BLaER1 (cell line): Measurements from ENCODE around the gene MRGPRX4.

Experiments used
- H3K27ac ChIP-seq: shearing (Covaris generic); formaldehyde crosslinking; 2 replicates; pipeline ENCODE4 v1.8.1; 2022
- H3K27me3 ChIP-seq: shearing (Covaris generic); formaldehyde crosslinking; 2 replicates; pipeline ENCODE4 v1.8.1; 2022
- H3K36me3 ChIP-seq: shearing (Covaris generic); formaldehyde crosslinking; 2 replicates; pipeline ENCODE4 v1.8.1; 2022
- H3K4me1 ChIP-seq: shearing (Covaris generic); formaldehyde crosslinking; 2 replicates; pipeline ENCODE4 v1.8.1; 2022
- H3K4me2 ChIP-seq: shearing (Covaris generic); formaldehyde crosslinking; 2 replicates; pipeline ENCODE4 v1.8.1; 2022
- H3K4me3 ChIP-seq: shearing (Covaris generic); formaldehyde crosslinking; 2 replicates; pipeline ENCODE4 v1.8.1; 2022
- H3K9ac ChIP-seq: shearing (Covaris generic); formaldehyde crosslinking; 2 replicates; pipeline ENCODE4 v1.8.1; 2022
- H3K9me3 ChIP-seq: shearing (Covaris generic); formaldehyde crosslinking; 2 replicates; pipeline ENCODE4 v1.8.1; 2022
- H4K20me1 ChIP-seq: shearing (Covaris generic); formaldehyde crosslinking; 2 replicates; pipeline ENCODE4 v1.8.1; 2022
- Cebpa-rat ChIP-seq: shearing (Covaris generic); IDR thresholded peaks from 2 replicates; pipeline ENCODE4 v1.8.1; 2022

The MRGPRX4 gene

DNA sequence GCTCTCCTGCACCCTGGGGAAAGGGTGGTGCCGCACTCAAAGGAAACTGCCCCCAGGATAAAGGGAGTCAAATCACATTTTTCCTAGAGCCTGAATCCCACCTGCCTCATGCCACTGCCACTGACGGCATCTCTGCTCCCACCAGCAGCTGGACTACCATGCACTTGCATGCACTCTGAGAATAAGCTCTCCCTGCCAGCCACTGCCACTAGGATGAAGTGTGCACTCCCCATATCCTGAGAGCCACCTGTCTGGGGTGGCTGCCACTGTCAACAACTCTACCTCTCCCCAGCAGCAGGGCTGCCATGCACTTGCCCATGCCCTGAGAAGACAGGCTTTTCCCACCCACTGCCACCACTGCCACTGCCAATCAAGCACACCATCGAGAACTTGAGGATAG lies 31.6 kb downstream of the MRGPRX4 start:
- no peaks in the 10 kb centered on the region for H3K9me3 ChIP-seq
- H3K4me2 ChIP-seq = no peak overlapping the region
- TF ChIP-seq Cebpa-rat = no peak
- no peaks in the 10 kb centered on the region for H4K20me1 ChIP-seq
- no peaks in the 10 kb centered on the region for H3K36me3 ChIP-seq
- H3K4me3 ChIP-seq = no peak overlapping the region
- H3K4me1 ChIP-seq = no peaks in the 10 kb centered on the region
- no peak overlapping the region for H3K9ac ChIP-seq
- no peaks in the 10 kb centered on the region for H3K27me3 ChIP-seq
- H3K27ac ChIP-seq = no peak overlapping the region

GRCh38 chr11:18204771-18205170 lies 32.1 kb downstream of the MRGPRX4 start:
- Histone ChIP-seq H3K4me3 (no peak overlapping the region), H3K9ac (no peak overlapping the region), H3K36me3 (no peaks in the 10 kb centered on the region), H3K27me3 (no peaks in the 10 kb centered on the region), H4K20me1 (no peaks in the 10 kb centered on the region), H3K9me3 (no peaks in the 10 kb centered on the region), H3K4me1 (no peaks in the 10 kb centered on the region), H3K27ac (no peak overlapping the region), H3K4me2 (no peak overlapping the region)
- TF ChIP-seq Cebpa-rat = no peak

DNA sequence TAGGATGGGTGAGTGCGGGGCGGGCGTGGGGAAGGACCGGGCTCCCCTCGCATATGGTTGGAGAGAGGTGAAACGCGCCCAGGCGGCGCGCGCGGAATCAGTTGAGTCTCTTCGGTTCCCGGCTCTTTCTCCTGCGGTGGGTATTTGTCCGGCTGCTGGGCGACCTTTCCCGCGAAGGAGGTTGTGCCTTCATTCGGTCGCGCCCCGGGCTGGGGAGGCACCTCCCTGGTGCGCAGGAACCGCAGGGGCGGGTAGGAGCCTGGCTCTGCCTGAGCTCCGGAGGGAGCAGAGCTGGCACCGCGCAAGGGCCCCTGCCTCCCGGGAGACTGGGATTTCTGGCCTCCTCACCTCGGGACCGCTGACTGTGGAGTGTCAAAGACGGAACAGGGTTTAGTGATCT lies 36.4 kb downstream of the MRGPRX4 start:
- Histone ChIP-seq H3K27ac (no peak overlapping the region), H3K9me3 (no peaks in the 10 kb centered on the region), H3K36me3 (no peaks in the 10 kb centered on the region), H4K20me1 (no peaks in the 10 kb centered on the region), H3K9ac (no peak overlapping the region), H3K4me2 (no peak overlapping the region), H3K27me3 (no peaks in the 10 kb centered on the region), H3K4me3 (no peak overlapping the region), H3K4me1 (no peaks in the 10 kb centered on the region)
- no peak for TF ChIP-seq Cebpa-rat

DNA sequence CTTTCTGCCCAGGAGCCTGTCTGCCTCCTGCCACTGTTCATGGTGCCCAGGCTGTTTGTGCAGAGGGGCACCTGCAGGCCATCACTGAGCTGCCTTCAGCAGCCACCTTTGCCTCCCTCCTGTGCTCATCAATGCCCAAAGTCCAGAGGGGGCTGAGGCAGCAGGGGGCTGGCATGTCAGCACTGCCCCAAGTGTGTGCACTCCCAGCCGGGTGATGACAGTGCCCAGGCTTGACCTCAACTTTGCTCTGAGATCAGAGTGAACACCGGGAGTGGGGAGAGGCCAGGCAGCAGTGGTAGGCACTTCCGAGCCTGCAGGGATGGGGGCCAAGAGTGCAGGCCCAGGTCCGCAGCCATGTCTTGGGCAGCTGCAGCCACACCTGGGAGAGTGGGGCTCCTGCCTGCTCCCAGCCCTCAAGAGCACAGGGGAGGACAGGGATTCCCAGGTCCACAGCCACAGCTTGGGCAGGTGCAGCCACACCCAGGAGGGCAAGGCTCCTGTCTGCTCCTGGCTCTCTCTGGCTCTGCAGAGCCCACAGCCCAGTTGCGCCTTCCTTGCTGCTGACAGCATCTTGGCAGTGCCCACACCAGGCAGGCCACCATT lies 48.7 kb downstream of the MRGPRX4 start:
- peaks cover 17% of the 10 kb centered on the region for H3K9me3 ChIP-seq
- H4K20me1 ChIP-seq = no peaks in the 10 kb centered on the region
- H3K36me3 ChIP-seq = no peaks in the 10 kb centered on the region
- H3K27ac ChIP-seq = no peak overlapping the region
- no peaks in the 10 kb centered on the region for H3K4me1 ChIP-seq
- no peak for TF ChIP-seq Cebpa-rat
- no peak overlapping the region for H3K4me2 ChIP-seq
- no peak overlapping the region for H3K4me3 ChIP-seq
- H3K9ac ChIP-seq = no peak overlapping the region
- H3K27me3 ChIP-seq = no peaks in the 10 kb centered on the region

DNA sequence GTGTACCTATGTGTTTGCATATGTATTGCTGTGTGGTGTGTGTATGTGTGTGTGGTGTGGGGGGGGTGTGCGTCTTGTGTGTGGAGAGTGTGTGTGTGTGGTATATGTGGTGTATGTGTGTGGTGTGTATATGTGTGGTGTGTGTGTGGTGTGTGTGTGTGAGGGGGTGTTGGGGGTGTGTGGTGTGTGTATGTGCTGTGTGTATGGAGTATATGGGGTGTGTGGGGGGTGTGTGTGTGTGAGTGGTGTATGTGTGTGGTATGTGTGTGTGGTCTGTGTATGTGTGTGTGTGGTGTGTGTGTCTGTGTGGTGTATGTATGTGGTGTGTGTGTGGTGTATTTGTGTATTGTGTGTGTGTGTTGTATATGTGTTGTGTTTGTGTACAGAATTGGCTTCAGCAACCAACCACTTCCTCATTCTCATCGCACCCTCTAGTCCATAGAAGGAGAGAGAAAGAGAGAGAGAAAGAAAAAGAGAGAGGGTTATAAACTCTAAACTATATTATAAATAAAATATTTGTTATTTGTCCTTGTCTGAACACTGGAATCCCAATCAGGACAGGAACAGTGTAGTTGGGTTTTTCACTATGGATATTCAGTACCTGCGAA lies 50.3 kb downstream of the MRGPRX4 start:
- TF ChIP-seq Cebpa-rat = no peak

More for the DNA sequence above, 50.3 kb downstream of the MRGPRX4 start:
- H3K4me3 ChIP-seq = no peak overlapping the region
- no peaks in the 10 kb centered on the region for H3K36me3 ChIP-seq
- H3K4me1 ChIP-seq = no peaks in the 10 kb centered on the region
- no peak overlapping the region for H3K9ac ChIP-seq
- no peaks in the 10 kb centered on the region for H3K27me3 ChIP-seq
- no peak overlapping the region for H3K27ac ChIP-seq
- H4K20me1 ChIP-seq = no peaks in the 10 kb centered on the region
- H3K4me2 ChIP-seq = no peak overlapping the region
- peaks cover 17% of the 10 kb centered on the region for H3K9me3 ChIP-seq
